BLaER1 (cell line): ENCODE results near the gene GGCX.
"Not testable (repeated sequence)": the region's sequence is repeated elsewhere in the genome, so short reads cannot be mapped to it uniquely, and the experiment has no call there.

Experiments used
- H3K27ac ChIP-seq: shearing (Covaris generic); formaldehyde crosslinking; 2 replicates; pipeline ENCODE4 v1.8.1; 2022
- H3K27me3 ChIP-seq: shearing (Covaris generic); formaldehyde crosslinking; 2 replicates; pipeline ENCODE4 v1.8.1; 2022
- H3K36me3 ChIP-seq: shearing (Covaris generic); formaldehyde crosslinking; 2 replicates; pipeline ENCODE4 v1.8.1; 2022
- H3K4me1 ChIP-seq: shearing (Covaris generic); formaldehyde crosslinking; 2 replicates; pipeline ENCODE4 v1.8.1; 2022
- H3K4me2 ChIP-seq: shearing (Covaris generic); formaldehyde crosslinking; 2 replicates; pipeline ENCODE4 v1.8.1; 2022
- H3K4me3 ChIP-seq: shearing (Covaris generic); formaldehyde crosslinking; 2 replicates; pipeline ENCODE4 v1.8.1; 2022
- H3K9ac ChIP-seq: shearing (Covaris generic); formaldehyde crosslinking; 2 replicates; pipeline ENCODE4 v1.8.1; 2022
- H3K9me3 ChIP-seq: shearing (Covaris generic); formaldehyde crosslinking; 2 replicates; pipeline ENCODE4 v1.8.1; 2022
- H4K20me1 ChIP-seq: shearing (Covaris generic); formaldehyde crosslinking; 2 replicates; pipeline ENCODE4 v1.8.1; 2022
- Cebpa-rat ChIP-seq: shearing (Covaris generic); IDR thresholded peaks from 2 replicates; pipeline ENCODE4 v1.8.1; 2022

GGCX gene

DNA sequence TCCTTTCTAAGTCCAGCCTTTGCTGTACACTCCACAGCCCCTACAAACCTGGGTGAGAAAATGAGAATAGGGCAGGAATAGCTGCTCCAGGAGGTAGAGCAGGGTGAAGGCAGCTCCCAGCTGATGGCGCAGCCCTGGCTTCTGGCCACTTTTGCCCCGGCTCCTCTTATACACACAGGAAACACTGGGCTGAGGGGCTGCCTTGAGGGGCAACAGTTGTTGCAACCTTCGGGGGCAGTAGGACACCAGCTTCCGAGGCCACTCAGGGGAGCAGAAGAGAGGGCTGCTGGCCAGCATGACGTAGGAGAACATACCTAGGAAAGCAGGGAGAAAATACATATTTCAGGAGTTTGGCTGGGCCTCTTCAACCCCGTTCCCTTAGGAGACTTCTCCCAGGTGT is 8.1 kb downstream of the GGCX start:
- H3K4me3 ChIP-seq: no peak overlapping the region
- no peaks in the 10 kb centered on the region for H3K9me3 ChIP-seq
- H3K36me3 ChIP-seq: peaks cover 95% of the 10 kb centered on the region
- no peak overlapping the region for H3K27ac ChIP-seq
- H4K20me1 ChIP-seq: peaks cover 16% of the 10 kb centered on the region; the same call in 1 of the 2 replicates
- no peak for TF ChIP-seq Cebpa-rat
- no peak overlapping the region for H3K9ac ChIP-seq
- H3K27me3 ChIP-seq: no peaks in the 10 kb centered on the region
- H3K4me2 ChIP-seq: no peak overlapping the region
- H3K4me1 ChIP-seq: peaks cover 21% of the 10 kb centered on the region

- Histone ChIP-seq H3K36me3 (peaks cover 87% of the 10 kb centered on the region), H4K20me1 (peaks cover 14% of the 10 kb centered on the region), H3K9ac (no peak overlapping the region), H3K4me2 (no peak overlapping the region), H3K4me1 (peaks cover 21% of the 10 kb centered on the region), H3K4me3 (no peak overlapping the region), H3K27ac (no peak overlapping the region), H3K9me3 (no peaks in the 10 kb centered on the region), H3K27me3 (no peaks in the 10 kb centered on the region)
- no peak for TF ChIP-seq Cebpa-rat
These were observed 9.3 kb downstream of the GGCX start for GRCh38 chr2:85551698-85552678.

DNA sequence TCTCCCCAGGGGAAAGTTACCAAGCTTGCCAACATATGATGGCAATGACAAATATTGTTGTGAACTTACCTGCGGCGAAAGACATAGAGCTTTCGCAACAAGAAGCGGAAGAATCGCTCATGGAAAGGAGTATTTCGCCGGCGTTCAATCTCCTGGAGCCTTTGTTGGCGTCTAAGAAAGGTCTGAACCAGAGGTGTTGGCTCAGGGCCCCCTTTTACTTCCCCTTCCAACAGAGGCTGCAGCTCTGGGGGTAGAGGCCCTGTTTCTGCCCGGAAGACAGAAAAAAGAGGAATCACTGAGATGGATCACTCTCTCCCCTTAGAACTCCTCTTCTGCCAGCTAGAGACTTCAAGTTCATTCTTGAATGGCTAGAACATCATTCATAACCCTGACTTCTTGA is 10.8 kb downstream of the GGCX start:
- Histone ChIP-seq H4K20me1 (peaks cover 25% of the 10 kb centered on the region), H3K27me3 (no peaks in the 10 kb centered on the region), H3K36me3 (peaks cover 87% of the 10 kb centered on the region), H3K27ac (no peak overlapping the region), H3K9me3 (no peaks in the 10 kb centered on the region), H3K4me3 (no peak overlapping the region), H3K4me2 (peak overlapping the region; percentile 26; the same call in 1 of the 2 replicates), H3K9ac (peak overlapping the region; percentile 44; the same call in 1 of the 2 replicates), H3K4me1 (peaks cover 21% of the 10 kb centered on the region)
- no peak for TF ChIP-seq Cebpa-rat

- H3K36me3 ChIP-seq: peaks cover 87% of the 10 kb centered on the region
- no peak for TF ChIP-seq Cebpa-rat
- H3K4me3 ChIP-seq: no peak overlapping the region
- peak overlapping the region; percentile 44; the same call in 1 of the 2 replicates for H3K9ac ChIP-seq
- H3K4me1 ChIP-seq: peaks cover 21% of the 10 kb centered on the region
- H3K4me2 ChIP-seq: peak overlapping the region; percentile 26; the same call in 1 of the 2 replicates
- no peaks in the 10 kb centered on the region for H3K27me3 ChIP-seq
- peaks cover 32% of the 10 kb centered on the region for H4K20me1 ChIP-seq
- no peaks in the 10 kb centered on the region for H3K9me3 ChIP-seq
- H3K27ac ChIP-seq: no peak overlapping the region
These were observed 11.5 kb downstream of the GGCX start for GRCh38 chr2:85549826-85550225.

DNA sequence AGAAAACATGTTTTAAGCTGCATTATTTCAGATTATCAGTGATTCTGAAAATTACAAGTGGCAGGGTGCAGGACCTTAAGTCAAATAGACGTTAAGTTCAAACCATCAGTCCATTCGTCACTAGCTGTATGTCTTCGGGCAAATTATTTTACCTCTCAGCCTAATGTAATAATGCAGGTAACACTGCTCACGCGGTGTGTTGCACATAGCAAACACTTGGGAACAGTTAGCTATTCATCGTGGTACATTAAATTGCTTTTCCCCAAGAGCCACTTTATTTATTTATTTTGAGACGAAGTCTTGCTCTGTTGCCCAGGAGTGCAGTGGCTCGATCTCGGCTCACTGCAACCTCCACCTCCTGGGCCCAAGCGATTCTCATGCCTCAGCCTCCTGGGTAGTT is 12.2 kb downstream of the GGCX start:
- Histone ChIP-seq H3K4me2 (no peak overlapping the region), H4K20me1 (peaks cover 39% of the 10 kb centered on the region), H3K9ac (no peak overlapping the region), H3K4me1 (peaks cover 21% of the 10 kb centered on the region), H3K27me3 (no peaks in the 10 kb centered on the region), H3K27ac (no peak overlapping the region), H3K36me3 (peaks cover 87% of the 10 kb centered on the region), H3K4me3 (no peak overlapping the region), H3K9me3 (no peaks in the 10 kb centered on the region)
- TF ChIP-seq Cebpa-rat: no peak

DNA sequence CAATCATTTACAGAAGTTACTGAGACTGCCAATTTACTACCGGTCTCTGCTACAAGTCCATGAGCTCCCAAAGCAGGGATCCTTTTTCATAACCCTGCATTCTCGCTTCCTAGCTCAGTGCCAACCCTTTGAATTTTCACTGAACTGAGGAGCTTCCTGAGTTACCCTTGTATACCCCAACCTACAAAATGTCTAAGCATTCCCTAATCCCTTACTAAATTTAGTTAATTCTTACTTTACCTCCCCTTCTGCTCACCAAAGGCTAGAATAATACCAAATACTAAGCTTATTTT is 12.7 kb downstream of the GGCX start:
- Histone ChIP-seq H3K9ac (no peak overlapping the region), H3K4me2 (no peak overlapping the region), H3K4me3 (no peak overlapping the region), H4K20me1 (peaks cover 44% of the 10 kb centered on the region), H3K9me3 (no peaks in the 10 kb centered on the region), H3K4me1 (peaks cover 22% of the 10 kb centered on the region), H3K27ac (no peak overlapping the region), H3K36me3 (peaks cover 87% of the 10 kb centered on the region), H3K27me3 (no peaks in the 10 kb centered on the region)
- no peak for TF ChIP-seq Cebpa-rat

GRCh38 chr2:85547859-85548607 is 13.3 kb downstream of the GGCX start:
- Histone ChIP-seq H3K27ac (no peak overlapping the region), H3K9ac (no peak overlapping the region), H3K4me1 (peaks cover 27% of the 10 kb centered on the region), H3K4me2 (no peak overlapping the region), H3K9me3 (no peaks in the 10 kb centered on the region), H4K20me1 (peaks cover 50% of the 10 kb centered on the region), H3K36me3 (peaks cover 87% of the 10 kb centered on the region), H3K4me3 (no peak overlapping the region), H3K27me3 (no peaks in the 10 kb centered on the region)
- TF ChIP-seq Cebpa-rat: no peak

DNA sequence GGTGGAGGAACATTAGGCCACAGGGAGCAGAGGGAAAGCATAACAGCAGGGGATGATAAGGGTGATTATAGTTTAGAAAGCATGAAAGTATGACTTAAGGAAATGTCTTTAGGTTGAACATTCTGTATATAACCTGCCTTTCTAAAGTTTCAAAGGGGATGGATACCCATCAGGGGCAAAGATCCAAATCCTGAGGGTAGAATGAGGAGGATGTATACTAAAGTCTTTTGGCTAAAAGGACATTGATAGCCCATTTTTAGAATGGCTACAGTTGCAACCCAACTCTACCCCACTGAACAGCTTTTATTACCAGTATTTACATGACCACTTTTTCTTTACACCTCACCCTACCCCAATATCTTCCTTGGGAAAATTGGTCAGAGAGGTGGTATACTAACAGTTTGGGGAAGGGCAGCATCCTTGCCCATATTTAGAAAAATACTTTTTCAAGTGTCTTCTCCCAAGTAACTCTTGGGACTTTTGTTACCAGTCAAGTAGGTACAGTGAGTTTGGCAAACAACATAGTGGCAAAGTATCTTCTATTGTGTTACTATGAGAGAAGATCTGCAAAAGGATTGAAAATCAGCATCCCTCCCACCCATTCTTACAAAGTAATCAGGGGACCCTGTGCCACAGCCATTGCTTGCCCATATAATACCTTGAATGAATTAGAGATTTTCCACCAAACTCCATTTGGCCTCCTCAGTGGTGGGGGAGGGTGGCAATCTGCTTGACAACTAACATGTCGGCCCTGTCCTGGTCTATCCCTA is 14.0 kb downstream of the GGCX start:
- peaks cover 35% of the 10 kb centered on the region for H3K4me1 ChIP-seq
- H4K20me1 ChIP-seq: peaks cover 57% of the 10 kb centered on the region
- no peaks in the 10 kb centered on the region for H3K9me3 ChIP-seq
- H3K9ac ChIP-seq: no peak overlapping the region
- H3K36me3 ChIP-seq: peaks cover 87% of the 10 kb centered on the region
- TF ChIP-seq Cebpa-rat: no peak
- H3K4me2 ChIP-seq: no peak overlapping the region
- H3K27me3 ChIP-seq: no peaks in the 10 kb centered on the region
- no peak overlapping the region for H3K4me3 ChIP-seq
- H3K27ac ChIP-seq: no peak overlapping the region

GRCh38 chr2:85545780-85546240 is 15.5 kb downstream of the GGCX start:
- H3K27ac ChIP-seq: no peak overlapping the region
- H3K4me1 ChIP-seq: peaks cover 42% of the 10 kb centered on the region
- H3K4me2 ChIP-seq: no peak overlapping the region
- H3K27me3 ChIP-seq: no peaks in the 10 kb centered on the region
- no peak overlapping the region for H3K4me3 ChIP-seq
- no peak overlapping the region for H3K9ac ChIP-seq
- H3K36me3 ChIP-seq: peaks cover 89% of the 10 kb centered on the region
- no peak for TF ChIP-seq Cebpa-rat
- H4K20me1 ChIP-seq: peaks cover 72% of the 10 kb centered on the region
- H3K9me3 ChIP-seq: no peaks in the 10 kb centered on the region

- not testable (repeated sequence) for H3K9me3 ChIP-seq, H3K27me3 ChIP-seq, H3K4me2 ChIP-seq, H3K9ac ChIP-seq, H3K4me3 ChIP-seq, H3K27ac ChIP-seq
- Histone ChIP-seq H4K20me1 (peaks cover 78% of the 10 kb centered on the region), H3K4me1 (peaks cover 37% of the 10 kb centered on the region), H3K36me3 (peaks cover 89% of the 10 kb centered on the region)
These were observed 16.1 kb downstream of the GGCX start for GRCh38 chr2:85544915-85545779.

DNA sequence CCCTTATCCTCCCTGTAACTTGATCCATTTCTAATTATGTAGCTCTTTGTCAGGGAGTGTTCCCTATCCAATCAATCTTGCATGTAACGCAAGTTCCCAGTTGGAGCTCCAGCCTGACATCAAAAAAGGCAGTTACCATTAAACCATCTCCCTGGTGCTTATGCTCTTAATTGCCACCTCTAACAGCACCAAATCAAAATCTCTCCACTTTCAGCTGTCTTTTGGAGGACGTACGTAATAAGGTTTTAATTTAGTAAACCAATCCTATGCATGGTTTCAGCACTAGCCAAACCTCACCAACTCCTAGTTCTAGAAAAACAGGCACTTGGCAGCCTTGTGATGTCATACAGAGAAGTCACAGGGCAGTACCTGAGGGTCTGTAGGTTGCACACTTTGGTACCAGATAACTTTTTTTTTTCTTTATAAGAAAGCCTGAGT is 17.0 kb downstream of the GGCX start:
- peaks cover 30% of the 10 kb centered on the region for H3K4me1 ChIP-seq
- H4K20me1 ChIP-seq: peaks cover 87% of the 10 kb centered on the region
- H3K4me2 ChIP-seq, H3K4me3 ChIP-seq, H3K27ac ChIP-seq, H3K9me3 ChIP-seq, H3K27me3 ChIP-seq, H3K9ac ChIP-seq: not testable (repeated sequence)
- H3K36me3 ChIP-seq: peaks cover 85% of the 10 kb centered on the region
